SU-DHL-6 (cell line): Measurements from ENCODE around the gene WDR18.

Experiments used
- H2AFZ ChIP-seq: fragments of 200-600 bp; sonication (generic); 2 replicates; pipeline ENCODE4 v1.6.1; 2014; ENCODE audit warnings: low read depth, mild to moderate bottlenecking, moderate library complexity, mixed read lengths, antibody characterized with exemption, low read length; ENCODE audit not compliant: severe bottlenecking
- H3F3A ChIP-seq: fragments of 200-600 bp; shearing (Covaris generic); 2 replicates; pipeline ENCODE4 v1.6.0; 2016; ENCODE audit warnings: antibody characterized with exemption, mild to moderate bottlenecking; ENCODE audit not compliant: insufficient read depth
- H3K27ac ChIP-seq: fragments of 200-600 bp; sonication (generic); 2 replicates; pipeline ENCODE4 v1.5.1; 2016; ENCODE audit warnings: low read depth, mild to moderate bottlenecking, low read length, moderate library complexity, mixed read lengths
- H3K27me3 ChIP-seq: fragments of 200-600 bp; sonication (generic), shearing (Covaris generic); 2 replicates; pipeline ENCODE4 v1.6.0; 2014; ENCODE audit warnings: mild to moderate bottlenecking, low read length
- H3K36me3 ChIP-seq: fragments of 200-600 bp; sonication (generic); 2 replicates; pipeline ENCODE4 v1.6.1; 2014; ENCODE audit warnings: mild to moderate bottlenecking, low read length, mixed read lengths
- H3K4me2 ChIP-seq: fragments of 300-600, 200-600 bp; shearing (Covaris generic), sonication (generic); 2 replicates; pipeline ENCODE4 v1.6.0; 2014; ENCODE audit warnings: low read length, low read depth, mild to moderate bottlenecking; ENCODE audit not compliant: poor library complexity, severe bottlenecking
- H3K4me3 ChIP-seq: fragments of 200-600 bp; sonication (generic); 2 replicates; pipeline ENCODE4 v1.5.1; 2014; ENCODE audit warnings: antibody characterized with exemption, low read length, mild to moderate bottlenecking, mixed read lengths; ENCODE audit not compliant: insufficient read depth, poor library complexity, severe bottlenecking
- H3K79me2 ChIP-seq: fragments of 200-600 bp; sonication (generic); 2 replicates; pipeline ENCODE4 v1.6.1; 2014; ENCODE audit warnings: mild to moderate bottlenecking, low read length, moderate library complexity; ENCODE audit not compliant: insufficient read depth
- H3K9ac ChIP-seq: fragments of 200-600 bp; sonication (generic); 2 replicates; pipeline ENCODE4 v1.7.0; 2014; ENCODE audit warnings: mild to moderate bottlenecking, low read length
- H3K9me2 ChIP-seq: fragments of 200-600 bp; sonication (generic); replicated peaks from 2 replicates; pipeline ENCODE4 v1.6.1; 2014; ENCODE audit warnings: low read length; ENCODE audit not compliant: insufficient read depth
- H3K9me3 ChIP-seq: fragments of 200-600 bp; sonication (generic); 2 replicates; pipeline ENCODE4 v1.6.1; 2014; ENCODE audit warnings: low read length, mixed read lengths; ENCODE audit not compliant: insufficient read depth
- H4K20me1 ChIP-seq: fragments of 200-600 bp; sonication (generic); 2 replicates; pipeline ENCODE4 v1.6.1; 2014; ENCODE audit warnings: low read depth, mild to moderate bottlenecking, antibody characterized with exemption, low read length, moderate library complexity, mixed read lengths
- EZH2phosphoT487 ChIP-seq: fragments of 200-600 bp; sonication (generic), shearing (Covaris generic); conservative IDR thresholded peaks from 2 replicates; pipeline ENCODE4 v1.6.1; 2018; ENCODE audit warnings: mild to moderate bottlenecking, antibody characterized with exemption, low read length, moderate library complexity, mixed read lengths
- TF ChIP-seq, protein P1 (sequence below): fragments of 200-600 bp; sonication (generic); IDR thresholded peaks from one replicate; pipeline ENCODE4 v1.5.1; 2017; ENCODE audit warnings: antibody characterized with exemption, mild to moderate bottlenecking, low read length, moderate library complexity; ENCODE audit not compliant: insufficient read depth, poor library complexity, severe bottlenecking

WDR18 gene

DNA sequence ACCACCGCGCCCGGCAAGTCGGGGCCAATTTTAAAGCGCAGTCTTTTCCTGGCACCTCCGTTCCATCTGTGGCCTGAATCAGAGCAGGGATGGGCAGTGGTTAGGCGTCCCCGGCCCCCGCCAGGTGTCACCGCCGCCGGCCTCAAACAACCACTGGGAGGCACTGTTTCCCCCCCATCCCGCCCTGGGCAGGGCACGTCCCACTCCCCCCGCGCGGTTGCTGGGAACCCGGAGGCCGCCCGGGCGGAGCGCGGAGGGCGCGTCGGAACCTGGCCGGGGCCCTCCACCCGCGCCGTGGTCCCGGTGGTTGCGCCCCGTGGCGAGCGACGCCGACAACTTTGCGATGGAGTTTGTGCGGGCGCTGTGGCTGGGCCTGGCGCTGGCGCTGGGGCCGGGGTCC, 15.9 kb downstream of the WDR18 start, which contains the start of gene GRIN3B:
Gene GRIN3B, plus strand, starts transcription at position 325 of the 400 bp plus-strand sequence. Its CDS starts 19 bp downstream, at position 344.
- Histone ChIP-seq H3K4me2 (no peak within 1 kb of the TSS), H3K4me3 (no peak within 1 kb of the TSS), H2AFZ (no peak within 1 kb of the TSS), H3K9me3 (no peaks in the 10 kb centered on the region), H3K36me3 (no peaks in the 10 kb centered on the region), H3K9ac (no peak within 1 kb of the TSS), H4K20me1 (no peaks in the 10 kb centered on the region), H3K27me3 (no peaks in the 10 kb centered on the region), H3K9me2 (no peaks in the 10 kb centered on the region), H3K27ac (no peak within 1 kb of the TSS), H3F3A (peaks cover 4% of the 10 kb centered on the region; the same call in 1 of the 2 replicates), H3K79me2 (no peaks in the 10 kb centered on the region)
- no peak for TF ChIP-seq EZH2phosphoT487
- TF ChIP-seq, protein P1, sequence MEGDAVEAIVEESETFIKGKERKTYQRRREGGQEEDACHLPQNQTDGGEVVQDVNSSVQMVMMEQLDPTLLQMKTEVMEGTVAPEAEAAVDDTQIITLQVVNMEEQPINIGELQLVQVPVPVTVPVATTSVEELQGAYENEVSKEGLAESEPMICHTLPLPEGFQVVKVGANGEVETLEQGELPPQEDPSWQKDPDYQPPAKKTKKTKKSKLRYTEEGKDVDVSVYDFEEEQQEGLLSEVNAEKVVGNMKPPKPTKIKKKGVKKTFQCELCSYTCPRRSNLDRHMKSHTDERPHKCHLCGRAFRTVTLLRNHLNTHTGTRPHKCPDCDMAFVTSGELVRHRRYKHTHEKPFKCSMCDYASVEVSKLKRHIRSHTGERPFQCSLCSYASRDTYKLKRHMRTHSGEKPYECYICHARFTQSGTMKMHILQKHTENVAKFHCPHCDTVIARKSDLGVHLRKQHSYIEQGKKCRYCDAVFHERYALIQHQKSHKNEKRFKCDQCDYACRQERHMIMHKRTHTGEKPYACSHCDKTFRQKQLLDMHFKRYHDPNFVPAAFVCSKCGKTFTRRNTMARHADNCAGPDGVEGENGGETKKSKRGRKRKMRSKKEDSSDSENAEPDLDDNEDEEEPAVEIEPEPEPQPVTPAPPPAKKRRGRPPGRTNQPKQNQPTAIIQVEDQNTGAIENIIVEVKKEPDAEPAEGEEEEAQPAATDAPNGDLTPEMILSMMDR: peak; percentile 20

DNA sequence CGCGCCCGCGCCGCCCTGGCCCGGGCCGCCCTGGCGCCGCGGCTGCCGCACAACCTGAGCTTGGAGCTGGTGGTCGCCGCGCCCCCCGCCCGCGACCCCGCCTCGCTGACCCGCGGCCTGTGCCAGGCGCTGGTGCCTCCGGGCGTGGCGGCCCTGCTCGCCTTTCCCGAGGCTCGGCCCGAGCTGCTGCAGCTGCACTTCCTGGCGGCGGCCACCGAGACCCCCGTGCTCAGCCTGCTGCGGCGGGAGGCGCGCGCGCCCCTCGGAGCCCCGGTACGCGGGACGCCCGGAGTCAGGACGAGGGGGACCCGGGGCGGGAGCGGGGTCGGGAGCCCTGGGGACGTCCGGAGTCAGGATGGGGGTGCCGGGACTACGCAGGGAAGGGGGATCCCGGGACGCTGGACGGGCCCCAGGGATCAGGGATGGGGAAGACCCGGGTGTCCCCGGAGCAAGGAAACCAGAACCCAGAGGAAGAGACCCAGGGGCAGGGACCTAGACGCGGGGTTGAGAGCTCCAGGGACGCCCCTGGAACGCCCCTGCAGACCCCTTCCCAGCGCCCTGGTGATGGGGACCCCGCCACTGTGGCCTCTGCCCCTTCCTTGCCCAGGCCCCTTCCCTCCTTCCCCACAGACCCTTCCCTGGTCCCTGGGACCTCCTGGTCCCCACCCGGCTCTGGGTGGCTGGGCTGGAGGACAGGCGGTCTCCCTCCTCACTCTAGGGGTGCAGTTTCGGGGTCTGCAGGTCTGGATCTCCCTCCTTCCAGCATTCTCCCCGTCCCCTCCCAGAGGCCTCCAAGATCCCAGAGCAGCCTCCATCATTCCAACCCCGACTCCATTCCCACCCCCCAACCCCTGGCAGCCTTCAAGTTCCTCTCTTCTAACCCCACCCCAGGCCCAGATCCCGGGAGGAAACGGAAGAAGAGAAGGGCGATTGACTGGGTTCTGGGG, 16.7 kb downstream of the WDR18 start:
- Histone ChIP-seq H2AFZ (no peak overlapping the region), H3K27me3 (no peaks in the 10 kb centered on the region), H3F3A (peaks cover 4% of the 10 kb centered on the region; the same call in 1 of the 2 replicates), H3K4me2 (no peak overlapping the region), H3K9ac (no peak overlapping the region), H3K27ac (no peak overlapping the region), H3K36me3 (no peaks in the 10 kb centered on the region), H3K9me3 (no peaks in the 10 kb centered on the region), H3K9me2 (no peaks in the 10 kb centered on the region), H4K20me1 (no peaks in the 10 kb centered on the region), H3K4me3 (no peak overlapping the region), H3K79me2 (no peaks in the 10 kb centered on the region)
- TF ChIP-seq, protein P1: no peak
- TF ChIP-seq EZH2phosphoT487: no peak

DNA sequence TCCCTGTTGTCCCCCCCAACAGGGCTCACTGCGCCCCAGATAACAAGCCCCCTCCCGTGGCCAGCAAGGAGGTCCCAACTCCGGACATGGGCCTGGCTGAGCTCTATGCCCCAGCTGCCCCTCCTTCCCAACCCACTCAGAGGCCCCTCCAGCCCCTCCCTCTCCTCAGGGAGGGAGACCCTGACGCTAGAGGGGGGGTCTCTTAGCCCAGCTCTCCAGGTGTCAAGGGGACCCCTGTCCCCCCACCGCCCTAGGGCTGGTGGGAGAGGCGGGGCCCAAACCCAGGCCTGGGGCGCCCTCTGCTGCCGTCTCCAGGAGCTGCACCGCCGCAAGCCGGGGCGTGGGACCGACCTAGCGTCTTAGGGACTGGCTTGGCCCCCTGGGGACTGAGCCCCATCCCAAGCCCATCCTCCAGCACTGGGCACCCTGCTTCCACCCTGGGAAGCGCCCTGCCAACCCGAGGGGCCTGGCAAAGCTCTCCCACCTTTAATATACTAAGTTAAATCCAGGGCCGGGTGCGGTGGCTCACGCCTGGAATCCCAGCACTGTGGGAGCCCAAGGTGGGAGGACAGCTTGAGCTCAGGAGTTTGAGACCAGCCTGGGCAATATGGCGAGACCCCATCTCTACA, 17.5 kb downstream of the WDR18 start:
- Histone ChIP-seq H3K79me2 (no peaks in the 10 kb centered on the region), H2AFZ (no peak overlapping the region), H4K20me1 (no peaks in the 10 kb centered on the region), H3K9me2 (no peaks in the 10 kb centered on the region), H3K9me3 (no peaks in the 10 kb centered on the region), H3K9ac (no peak overlapping the region), H3K27ac (no peak overlapping the region), H3K4me3 (no peak overlapping the region), H3K27me3 (no peaks in the 10 kb centered on the region), H3K4me2 (no peak overlapping the region), H3K36me3 (no peaks in the 10 kb centered on the region), H3F3A (peaks cover 8% of the 10 kb centered on the region)
- TF ChIP-seq, protein P1: peak; percentile 78
- no peak for TF ChIP-seq EZH2phosphoT487
